H1 (cell line): ENCODE measurements around the gene MST1R. TPM values are rescaled to one million over a fixed set of nuclear protein-coding genes. Genes with fewer than 3 reads are reported as not detected.

Source experiments
- CTCF ChIA-PET: fragments of 300-600 bp; sonication (Branson Sonifier 250); formaldehyde crosslinking; loops from one replicate; lab custom pipeline; 2021; ENCODE audit not compliant: partially characterized antibody; lab: Charles Lee
- POLR2A ChIA-PET: fragments of 300-600 bp; sonication (Branson Sonifier 250); formaldehyde crosslinking; loops from one replicate; lab custom pipeline; 2021; ENCODE audit warnings: inconsistent platforms; ENCODE audit not compliant: partially characterized antibody; lab: Charles Lee
- DNase-seq, 2 experiments: peaks; one replicate each; pipeline versions ENCODE4 v3.0.0 to v3.0.0-alpha.2; 2010 to 2022; ENCODE audit warnings: low spot score in 2 of 2, low read depth in 1 of 2, mixed read lengths in 1 of 2
- FAIRE-seq: peaks from 2 replicates; lab custom pipeline; 2011; peaks lifted over from hg19 to GRCh38; lab: Jason Lieb, UNC
- H2AFZ ChIP-seq: 2 replicates; pipeline ENCODE4 v1.8.1; 2012; ENCODE audit warnings: low read length, inconsistent platforms
- H2AK5ac ChIP-seq: 2 replicates; pipeline ENCODE4 v1.6.1; 2013; ENCODE audit warnings: low read depth, low read length
- H2BK120ac ChIP-seq: replicated peaks from 2 replicates; pipeline ENCODE3; 2013; ENCODE audit warnings: low read depth, low read length, inconsistent platforms
- H2BK12ac ChIP-seq: 2 replicates; pipeline ENCODE4 v1.6.1; 2013; ENCODE audit warnings: low read depth, low read length
- H2BK15ac ChIP-seq: 2 replicates; pipeline ENCODE4 v1.6.1; 2013; ENCODE audit warnings: low read length
- H2BK20ac ChIP-seq: 2 replicates; pipeline ENCODE4 v1.6.1; 2013; ENCODE audit warnings: low read length
- H2BK5ac ChIP-seq: 2 replicates; pipeline ENCODE4 v1.6.1; 2013; ENCODE audit warnings: low read depth, low read length
- H3K14ac ChIP-seq: 2 replicates; pipeline ENCODE4 v1.6.1; 2013; ENCODE audit warnings: inconsistent platforms; ENCODE audit not compliant: insufficient read length
- H3K18ac ChIP-seq: 2 replicates; pipeline ENCODE4 v1.6.1; 2013; ENCODE audit warnings: low read length; ENCODE audit errors: extremely low read depth
- H3K23ac ChIP-seq: 2 replicates; pipeline ENCODE4 v1.6.1; 2013; ENCODE audit warnings: inconsistent platforms; ENCODE audit not compliant: insufficient read length
- H3K23me2 ChIP-seq: 2 replicates; pipeline ENCODE4 v1.6.1; 2013; ENCODE audit warnings: low read depth, low read length
- H3K27ac ChIP-seq: 2 replicates; pipeline ENCODE4 v1.6.1; 2011; ENCODE audit warnings: low read depth, low read length, inconsistent platforms
- H3K27me3 ChIP-seq, 4 experiments: replicated peaks in 1 of 4; 1 replicate in 1 of 4; 2 replicates in 3 of 4; pipeline versions ENCODE4 v1.6.1 to v1.8.1; 2011 to 2013; ENCODE audit warnings: low read length in 3 of 4, mild to moderate bottlenecking in 3 of 4, inconsistent platforms in 2 of 4, mixed read lengths in 2 of 4, moderate library complexity in 1 of 4; ENCODE audit not compliant: control insufficient read depth in 3 of 4, insufficient read depth in 3 of 4; ENCODE audit errors: extremely low read depth in 1 of 4
- H3K36me3 ChIP-seq, 4 experiments: 2 replicates each; pipeline versions ENCODE4 v1.6.1 to v1.8.1; 2011 to 2013; ENCODE audit warnings: mild to moderate bottlenecking in 4 of 4, low read length in 3 of 4, moderate library complexity in 2 of 4, control low read depth in 1 of 4, inconsistent platforms in 1 of 4; ENCODE audit not compliant: insufficient read depth in 4 of 4, control insufficient read depth in 2 of 4
- H3K4ac ChIP-seq: replicated peaks from 2 replicates; pipeline ENCODE3; 2013; ENCODE audit warnings: low read length, low read depth, mixed read lengths, inconsistent platforms; ENCODE audit not compliant: insufficient read length
- H3K4me1 ChIP-seq, 4 experiments: replicated peaks in 1 of 4; 1 replicate in 1 of 4; 2 replicates in 3 of 4; pipeline versions ENCODE4 v1.6.1 to v1.8.1; 2011 to 2013; ENCODE audit warnings: low read length in 3 of 4, inconsistent platforms in 2 of 4, mixed read lengths in 1 of 4; ENCODE audit not compliant: insufficient read depth in 4 of 4, control insufficient read depth in 3 of 4
- H3K4me2 ChIP-seq, 2 experiments: 2 replicates each; pipeline versions ENCODE4 v1.6.1 to v1.8.1; 2011 to 2013; ENCODE audit warnings: low read depth in 2 of 2, low read length in 2 of 2, control low read depth in 1 of 2, inconsistent platforms in 1 of 2, mild to moderate bottlenecking in 1 of 2; ENCODE audit not compliant: insufficient read depth in 1 of 2
- H3K4me3 ChIP-seq, 4 experiments: fragments of 200-600, 300-600 bp in 1 of 4; sonication (generic), shearing (Covaris generic), sonication (Bioruptor Twin) in 1 of 4; 2 replicates each; pipeline versions ENCODE4 v1.5.1 to v1.8.1; 2011 to 2016; ENCODE audit warnings: low read length in 4 of 4, low read depth in 3 of 4, control low read depth in 2 of 4, inconsistent platforms in 2 of 4, mild to moderate bottlenecking in 2 of 4, mixed read lengths in 1 of 4, moderate library complexity in 1 of 4; ENCODE audit not compliant: insufficient read depth in 2 of 4; ENCODE audit errors: extremely low read depth in 1 of 4
- H3K56ac ChIP-seq: replicated peaks from 2 replicates; pipeline ENCODE3; 2013; ENCODE audit warnings: low read depth, mild to moderate bottlenecking, mixed read lengths, low read length, inconsistent platforms; ENCODE audit not compliant: insufficient read length
- H3K79me1 ChIP-seq: 2 replicates; pipeline ENCODE4 v1.6.1; 2013; ENCODE audit warnings: low read depth, low read length, control low read depth
- H3K79me2 ChIP-seq, 2 experiments: 2 replicates each; pipeline versions ENCODE4 v1.6.1 to v1.8.1; 2012 to 2013; ENCODE audit warnings: low read length in 2 of 2, mild to moderate bottlenecking in 2 of 2, inconsistent platforms in 1 of 2; ENCODE audit not compliant: insufficient read depth in 2 of 2, control insufficient read depth in 1 of 2
- H3K9ac ChIP-seq, 4 experiments: replicated peaks in 1 of 4; 1 replicate in 1 of 4; 2 replicates in 3 of 4; pipeline versions ENCODE4 v1.6.1 to v1.8.1; 2011 to 2013; ENCODE audit warnings: low read depth in 3 of 4, low read length in 3 of 4, control low read depth in 2 of 4, mild to moderate bottlenecking in 2 of 4, moderate library complexity in 2 of 4, inconsistent platforms in 1 of 4; ENCODE audit errors: extremely low read depth in 1 of 4
- H3K9me3 ChIP-seq, 2 experiments: 2 replicates each; pipeline versions ENCODE4 v1.6.1 to v1.8.1; 2012 to 2013; ENCODE audit warnings: mild to moderate bottlenecking in 2 of 2, moderate library complexity in 2 of 2, control low read depth in 1 of 2, inconsistent platforms in 1 of 2, low read depth in 1 of 2, low read length in 1 of 2, mixed read lengths in 1 of 2; ENCODE audit not compliant: insufficient read depth in 2 of 2
- H4K20me1 ChIP-seq, 2 experiments: replicated peaks in 1 of 2; 2 replicates each; pipeline versions ENCODE3 to v1.8.1; 2011 to 2013; ENCODE audit warnings: inconsistent platforms in 2 of 2, low read length in 2 of 2, mild to moderate bottlenecking in 1 of 2; ENCODE audit not compliant: insufficient read depth in 2 of 2, control insufficient read depth in 1 of 2
- H4K5ac ChIP-seq: 2 replicates; pipeline ENCODE4 v1.6.1; 2013; ENCODE audit warnings: low read length, low read depth, mixed read lengths, inconsistent platforms; ENCODE audit not compliant: insufficient read length
- H4K8ac ChIP-seq: 2 replicates; pipeline ENCODE4 v1.8.0; 2013; ENCODE audit warnings: mild to moderate bottlenecking, moderate library complexity, low read length, inconsistent platforms; ENCODE audit not compliant: insufficient read depth; ENCODE audit errors: extremely low read depth
- H4K91ac ChIP-seq: replicated peaks from 2 replicates; pipeline ENCODE3; 2013; ENCODE audit warnings: low read length, mixed read lengths, inconsistent platforms; ENCODE audit not compliant: insufficient read length
- BACH1 ChIP-seq: IDR thresholded peaks from 2 replicates; pipeline ENCODE4 v1.6.1; 2012; ENCODE audit warnings: low read length, improper control_type of control experiment
- BCL11A ChIP-seq, 2 experiments: IDR thresholded peaks; one replicate each; pipeline ENCODE4 v1.6.1; 2011; ENCODE audit warnings: low read depth in 2 of 2, low read length in 2 of 2, mild to moderate bottlenecking in 2 of 2
- CBX8 ChIP-seq: fragments of 300-800, 300-1000 bp; sonication (generic); IDR thresholded peaks from 2 replicates; pipeline ENCODE4 v1.7.1; 2016; ENCODE audit warnings: low read depth, low read length, borderline replicate concordance
- CREB1 ChIP-seq: IDR thresholded peaks from 2 replicates; pipeline ENCODE4 v1.6.1; 2012; ENCODE audit warnings: inconsistent platforms
- EP300 ChIP-seq, 2 experiments: IDR thresholded peaks; 1 replicate in 1 of 2; 2 replicates in 1 of 2; pipeline ENCODE4 v1.6.1; 2011 to 2012; ENCODE audit warnings: low read depth in 2 of 2, low read length in 2 of 2, mild to moderate bottlenecking in 2 of 2, borderline replicate concordance in 1 of 2, inconsistent platforms in 1 of 2, moderate library complexity in 1 of 2
- EZH2 ChIP-seq: fragments of 200-600 bp; sonication (generic); IDR thresholded peaks from 2 replicates; pipeline ENCODE4 v1.7.1; 2012; ENCODE audit warnings: low read depth, mild to moderate bottlenecking, moderate library complexity, low read length, inconsistent platforms; ENCODE audit not compliant: severe bottlenecking
- HDAC2 ChIP-seq, 2 experiments: fragments of 300-600 bp in 1 of 2; sonication (generic) in 1 of 2; IDR thresholded peaks; 2 replicates each; pipeline ENCODE4 v1.6.1; 2011 to 2012; ENCODE audit warnings: low read depth in 2 of 2, low read length in 2 of 2, mild to moderate bottlenecking in 2 of 2, moderate library complexity in 2 of 2, borderline replicate concordance in 1 of 2, inconsistent platforms in 1 of 2
- MAFK ChIP-seq: IDR thresholded peaks from 2 replicates; pipeline ENCODE4 v1.6.1; 2012; ENCODE audit warnings: low read depth, mild to moderate bottlenecking, improper control_type of control experiment, low read length
- NANOG ChIP-seq: IDR thresholded peaks from 2 replicates; pipeline ENCODE4 v1.6.1; 2011; ENCODE audit warnings: low read length, low read depth, mild to moderate bottlenecking, inconsistent platforms; ENCODE audit not compliant: insufficient read depth, poor library complexity, severe bottlenecking
- NRF1 ChIP-seq: IDR thresholded peaks from 2 replicates; pipeline ENCODE4 v1.6.1; 2011; ENCODE audit warnings: mild to moderate bottlenecking, low read depth, low read length, improper control_type of control experiment
- SIX5 ChIP-seq: IDR thresholded peaks from 2 replicates; pipeline ENCODE4 v1.6.1; 2011; ENCODE audit warnings: mild to moderate bottlenecking, low read depth, low read length
- TCF12 ChIP-seq: IDR thresholded peaks from 2 replicates; pipeline ENCODE4 v1.6.1; 2011; ENCODE audit warnings: low read depth, mild to moderate bottlenecking, low read length
- WGBS, 2 experiments: shearing (Covaris generic) in 1 of 2; methylation state at CpG; one replicate each; pipeline versions ENCODE4 v1.1.6 to v1.1.7; 2013 to 2015; ENCODE audit warnings: low lambda C conversion rate in 2 of 2, mixed read lengths in 2 of 2, inconsistent platforms in 1 of 2, low coverage in 1 of 2, missing lambda C conversion rate in 1 of 2; ENCODE audit not compliant: insufficient replicate concordance in 2 of 2, insufficient coverage in 1 of 2, insufficient read length in 1 of 2; ENCODE audit errors: extremely low coverage in 1 of 2, missing lambda C conversion rate in 1 of 2; 5-methylcytosine and 5-hydroxymethylcytosine counted together
- polyA plus RNA-seq, 7 experiments: library from polyadenylated mRNA; depleted of rRNA in 3 of 7; stranded (reverse) in 5 of 7; unstranded in 2 of 7; fragments of >200 nt in 5 of 7; fragments of 200-250 nt in 2 of 7; gene quantifications; 1 replicate in 5 of 7; 2 replicates in 1 of 7; 4 replicates in 1 of 7; pipeline versions ENCODE4 v1.2.1 to v1.2.3, GENCODE V29; 2011 to 2013; ENCODE audit warnings: missing spikeins in 2 of 7, mixed read lengths in 2 of 7
- total RNA-seq: library from RNA; stranded (reverse); fragmentation: NEBNext Ultra II Directional; extraction: Animal tissue kit (Norgen Biotek cat#: 25700); gene quantifications from 2 replicates; pipeline ENCODE4 v1.2.1, GENCODE V29; 2021

The MST1R gene
- total and polyA plus RNA-seq, 2 of the 8 experiments (the other 6 are each of a cell fraction or from before 2014, with no cell fraction given) = 4.8 to 7.6 TPM

GRCh38 chr3:49926117-49926728 lies 22.6 kb upstream of the MST1R start:
- Histone ChIP-seq H3K27ac (no peak overlapping the region), H3K4ac (no peak overlapping the region), H3K9me3 (no peaks in the 10 kb centered on the region), H3K23ac (peak overlapping the region; percentile 4), H3K23me2 (no peaks in the 10 kb centered on the region), H3K9ac (no peak overlapping the region), H3K4me1 (peaks cover 2 to 8% (median 4%) of the 10 kb centered on the region in 4 experiments; a peak in 5 of 7 replicates), H3K14ac (no peak overlapping the region), H2BK5ac (no peak overlapping the region), H3K18ac (no peak overlapping the region), H2AK5ac (no peak overlapping the region), H3K4me2 (no peak overlapping the region), H2AFZ (no peak overlapping the region), H2BK120ac (no peak overlapping the region), H3K36me3 (no peaks in the 10 kb centered on the region), H3K27me3 (no peaks in the 10 kb centered on the region), H2BK20ac (no peak overlapping the region), H4K5ac (no peak overlapping the region), H3K4me3 (no peak overlapping the region), H2BK12ac (no peak overlapping the region), H3K56ac (no peak overlapping the region), H3K79me2 (no peaks in the 10 kb centered on the region), H4K91ac (no peak overlapping the region), H2BK15ac (no peak overlapping the region), H4K20me1 (no peaks in the 10 kb centered on the region), H3K79me1 (no peaks in the 10 kb centered on the region), H4K8ac (no peak overlapping the region)
- 89% methylated on average over 4 of the region's 4 CpGs; no CpG with 5 or more reads in 1 of the 2 experiments for WGBS, 2 experiments
- no peak for DNase-seq
- TF ChIP-seq SIX5 = no peak
- no peak for TF ChIP-seq BACH1
- no peak for TF ChIP-seq NANOG
- no peak for TF ChIP-seq NRF1
- TF ChIP-seq CREB1 = no peak
- TF ChIP-seq CBX8 = no peak
- no peak for TF ChIP-seq BCL11A (IDR thresholded peaks at IDR 0.05; ENCODE audit: low read depth in 2 of 2, low read length in 2 of 2)
- no peak for TF ChIP-seq TCF12
- TF ChIP-seq EP300 (IDR thresholded peaks at IDR 0.05; ENCODE audit: borderline replicate concordance in 1 of 2, low read depth in 2 of 2, low read length in 2 of 2) = no peak
- no peak for TF ChIP-seq MAFK
- no peak for TF ChIP-seq EZH2
- no peak for TF ChIP-seq HDAC2 (IDR thresholded peaks at IDR 0.05; ENCODE audit: borderline replicate concordance in 1 of 2, low read depth in 2 of 2, low read length in 2 of 2)
- FAIRE-seq = no peak
- POLR2A ChIA-PET = no interaction called here
- CTCF ChIA-PET = interaction anchor here (3.7 to 4.4 kb wide), 2 partner anchors 10 to 87 kb away, joined by 24 to 28 read pairs; no protein-coding TSS in a partner anchor
